H1 (cell line): ENCODE measurements around the gene TPM2. TPM values are rescaled to one million over a fixed set of nuclear protein-coding genes. Genes with fewer than 3 reads are reported as not detected.

Experiments used
- CTCF ChIA-PET: fragments of 300-600 bp; sonication (Branson Sonifier 250); formaldehyde crosslinking; loops from one replicate; lab custom pipeline; 2021; ENCODE audit not compliant: partially characterized antibody; lab: Charles Lee
- POLR2A ChIA-PET: fragments of 300-600 bp; sonication (Branson Sonifier 250); formaldehyde crosslinking; loops from one replicate; lab custom pipeline; 2021; ENCODE audit warnings: inconsistent platforms; ENCODE audit not compliant: partially characterized antibody; lab: Charles Lee
- DNase-seq, 2 experiments: peaks; one replicate each; pipeline versions ENCODE4 v3.0.0 to v3.0.0-alpha.2; 2010 to 2022; ENCODE audit warnings: low spot score in 2 of 2, low read depth in 1 of 2, mixed read lengths in 1 of 2
- FAIRE-seq: peaks from 2 replicates; lab custom pipeline; 2011; peaks lifted over from hg19 to GRCh38; lab: Jason Lieb, UNC
- H2AFZ ChIP-seq: 2 replicates; pipeline ENCODE4 v1.8.1; 2012; ENCODE audit warnings: low read length, inconsistent platforms
- H2AK5ac ChIP-seq: 2 replicates; pipeline ENCODE4 v1.6.1; 2013; ENCODE audit warnings: low read depth, low read length
- H2BK120ac ChIP-seq: replicated peaks from 2 replicates; pipeline ENCODE3; 2013; ENCODE audit warnings: low read depth, low read length, inconsistent platforms
- H2BK12ac ChIP-seq: 2 replicates; pipeline ENCODE4 v1.6.1; 2013; ENCODE audit warnings: low read depth, low read length
- H2BK15ac ChIP-seq: 2 replicates; pipeline ENCODE4 v1.6.1; 2013; ENCODE audit warnings: low read length
- H2BK20ac ChIP-seq: 2 replicates; pipeline ENCODE4 v1.6.1; 2013; ENCODE audit warnings: low read length
- H2BK5ac ChIP-seq: 2 replicates; pipeline ENCODE4 v1.6.1; 2013; ENCODE audit warnings: low read depth, low read length
- H3K14ac ChIP-seq: 2 replicates; pipeline ENCODE4 v1.6.1; 2013; ENCODE audit warnings: inconsistent platforms; ENCODE audit not compliant: insufficient read length
- H3K18ac ChIP-seq: 2 replicates; pipeline ENCODE4 v1.6.1; 2013; ENCODE audit warnings: low read length; ENCODE audit errors: extremely low read depth
- H3K23ac ChIP-seq: 2 replicates; pipeline ENCODE4 v1.6.1; 2013; ENCODE audit warnings: inconsistent platforms; ENCODE audit not compliant: insufficient read length
- H3K23me2 ChIP-seq: 2 replicates; pipeline ENCODE4 v1.6.1; 2013; ENCODE audit warnings: low read depth, low read length
- H3K27ac ChIP-seq: 2 replicates; pipeline ENCODE4 v1.6.1; 2011; ENCODE audit warnings: low read depth, low read length, inconsistent platforms
- H3K27me3 ChIP-seq, 4 experiments: replicated peaks in 1 of 4; 1 replicate in 1 of 4; 2 replicates in 3 of 4; pipeline versions ENCODE4 v1.6.1 to v1.8.1; 2011 to 2013; ENCODE audit warnings: low read length in 3 of 4, mild to moderate bottlenecking in 3 of 4, inconsistent platforms in 2 of 4, mixed read lengths in 2 of 4, moderate library complexity in 1 of 4; ENCODE audit not compliant: control insufficient read depth in 3 of 4, insufficient read depth in 3 of 4; ENCODE audit errors: extremely low read depth in 1 of 4
- H3K36me3 ChIP-seq, 4 experiments: 2 replicates each; pipeline versions ENCODE4 v1.6.1 to v1.8.1; 2011 to 2013; ENCODE audit warnings: mild to moderate bottlenecking in 4 of 4, low read length in 3 of 4, moderate library complexity in 2 of 4, control low read depth in 1 of 4, inconsistent platforms in 1 of 4; ENCODE audit not compliant: insufficient read depth in 4 of 4, control insufficient read depth in 2 of 4
- H3K4ac ChIP-seq: replicated peaks from 2 replicates; pipeline ENCODE3; 2013; ENCODE audit warnings: low read length, low read depth, mixed read lengths, inconsistent platforms; ENCODE audit not compliant: insufficient read length
- H3K4me1 ChIP-seq, 4 experiments: replicated peaks in 1 of 4; 1 replicate in 1 of 4; 2 replicates in 3 of 4; pipeline versions ENCODE4 v1.6.1 to v1.8.1; 2011 to 2013; ENCODE audit warnings: low read length in 3 of 4, inconsistent platforms in 2 of 4, mixed read lengths in 1 of 4; ENCODE audit not compliant: insufficient read depth in 4 of 4, control insufficient read depth in 3 of 4
- H3K4me2 ChIP-seq, 2 experiments: 2 replicates each; pipeline versions ENCODE4 v1.6.1 to v1.8.1; 2011 to 2013; ENCODE audit warnings: low read depth in 2 of 2, low read length in 2 of 2, control low read depth in 1 of 2, inconsistent platforms in 1 of 2, mild to moderate bottlenecking in 1 of 2; ENCODE audit not compliant: insufficient read depth in 1 of 2
- H3K4me3 ChIP-seq, 4 experiments: fragments of 200-600, 300-600 bp in 1 of 4; sonication (generic), shearing (Covaris generic), sonication (Bioruptor Twin) in 1 of 4; 2 replicates each; pipeline versions ENCODE4 v1.5.1 to v1.8.1; 2011 to 2016; ENCODE audit warnings: low read length in 4 of 4, low read depth in 3 of 4, control low read depth in 2 of 4, inconsistent platforms in 2 of 4, mild to moderate bottlenecking in 2 of 4, mixed read lengths in 1 of 4, moderate library complexity in 1 of 4; ENCODE audit not compliant: insufficient read depth in 2 of 4; ENCODE audit errors: extremely low read depth in 1 of 4
- H3K56ac ChIP-seq: replicated peaks from 2 replicates; pipeline ENCODE3; 2013; ENCODE audit warnings: low read depth, mild to moderate bottlenecking, mixed read lengths, low read length, inconsistent platforms; ENCODE audit not compliant: insufficient read length
- H3K79me1 ChIP-seq: 2 replicates; pipeline ENCODE4 v1.6.1; 2013; ENCODE audit warnings: low read depth, low read length, control low read depth
- H3K79me2 ChIP-seq, 2 experiments: 2 replicates each; pipeline versions ENCODE4 v1.6.1 to v1.8.1; 2012 to 2013; ENCODE audit warnings: low read length in 2 of 2, mild to moderate bottlenecking in 2 of 2, inconsistent platforms in 1 of 2; ENCODE audit not compliant: insufficient read depth in 2 of 2, control insufficient read depth in 1 of 2
- H3K9ac ChIP-seq, 4 experiments: replicated peaks in 1 of 4; 1 replicate in 1 of 4; 2 replicates in 3 of 4; pipeline versions ENCODE4 v1.6.1 to v1.8.1; 2011 to 2013; ENCODE audit warnings: low read depth in 3 of 4, low read length in 3 of 4, control low read depth in 2 of 4, mild to moderate bottlenecking in 2 of 4, moderate library complexity in 2 of 4, inconsistent platforms in 1 of 4; ENCODE audit errors: extremely low read depth in 1 of 4
- H3K9me3 ChIP-seq, 2 experiments: 2 replicates each; pipeline versions ENCODE4 v1.6.1 to v1.8.1; 2012 to 2013; ENCODE audit warnings: mild to moderate bottlenecking in 2 of 2, moderate library complexity in 2 of 2, control low read depth in 1 of 2, inconsistent platforms in 1 of 2, low read depth in 1 of 2, low read length in 1 of 2, mixed read lengths in 1 of 2; ENCODE audit not compliant: insufficient read depth in 2 of 2
- H4K20me1 ChIP-seq, 2 experiments: replicated peaks in 1 of 2; 2 replicates each; pipeline versions ENCODE3 to v1.8.1; 2011 to 2013; ENCODE audit warnings: inconsistent platforms in 2 of 2, low read length in 2 of 2, mild to moderate bottlenecking in 1 of 2; ENCODE audit not compliant: insufficient read depth in 2 of 2, control insufficient read depth in 1 of 2
- H4K5ac ChIP-seq: 2 replicates; pipeline ENCODE4 v1.6.1; 2013; ENCODE audit warnings: low read length, low read depth, mixed read lengths, inconsistent platforms; ENCODE audit not compliant: insufficient read length
- H4K8ac ChIP-seq: 2 replicates; pipeline ENCODE4 v1.8.0; 2013; ENCODE audit warnings: mild to moderate bottlenecking, moderate library complexity, low read length, inconsistent platforms; ENCODE audit not compliant: insufficient read depth; ENCODE audit errors: extremely low read depth
- H4K91ac ChIP-seq: replicated peaks from 2 replicates; pipeline ENCODE3; 2013; ENCODE audit warnings: low read length, mixed read lengths, inconsistent platforms; ENCODE audit not compliant: insufficient read length
- BCL11A ChIP-seq, 2 experiments: IDR thresholded peaks; one replicate each; pipeline ENCODE4 v1.6.1; 2011; ENCODE audit warnings: low read depth in 2 of 2, low read length in 2 of 2, mild to moderate bottlenecking in 2 of 2
- CBX5 ChIP-seq: fragments of 300-800, 300-1000 bp; sonication (generic); IDR thresholded peaks from 2 replicates; pipeline ENCODE4 v1.7.1; 2016; ENCODE audit warnings: antibody characterized with exemption, low read length, low read depth
- CHD1 ChIP-seq: IDR thresholded peaks from 2 replicates; pipeline ENCODE4 v1.6.1; 2012; ENCODE audit warnings: low read depth, low read length, improper control_type of control experiment
- HDAC2 ChIP-seq, 2 experiments: fragments of 300-600 bp in 1 of 2; sonication (generic) in 1 of 2; IDR thresholded peaks; 2 replicates each; pipeline ENCODE4 v1.6.1; 2011 to 2012; ENCODE audit warnings: low read depth in 2 of 2, low read length in 2 of 2, mild to moderate bottlenecking in 2 of 2, moderate library complexity in 2 of 2, borderline replicate concordance in 1 of 2, inconsistent platforms in 1 of 2
- JUND ChIP-seq: IDR thresholded peaks from 2 replicates; pipeline ENCODE4 v1.6.1; 2011; ENCODE audit warnings: mild to moderate bottlenecking, improper control_type of control experiment, low read length
- KDM4A ChIP-seq: IDR thresholded peaks from one replicate; pipeline ENCODE4 v1.7.1; 2012; ENCODE audit warnings: low read depth, mild to moderate bottlenecking, moderate library complexity, low read length, inconsistent platforms; ENCODE audit not compliant: severe bottlenecking
- KDM5A ChIP-seq: fragments of 200-600 bp; IDR thresholded peaks from 2 replicates; pipeline ENCODE4 v1.7.1; 2012; ENCODE audit warnings: mild to moderate bottlenecking, low read length, inconsistent platforms, mixed read lengths
- POU5F1 ChIP-seq: IDR thresholded peaks from 2 replicates; pipeline ENCODE4 v1.6.1; 2011; ENCODE audit warnings: low read depth, mild to moderate bottlenecking, low read length, moderate library complexity
- SIN3A ChIP-seq, 2 experiments: IDR thresholded peaks in 1 of 2; conservative IDR thresholded peaks in 1 of 2; 2 replicates each; pipeline ENCODE4 v1.6.1; 2011 to 2012; ENCODE audit warnings: low read length in 2 of 2, improper control_type of control experiment in 1 of 2, low read depth in 1 of 2, mild to moderate bottlenecking in 1 of 2
- SP4 ChIP-seq: IDR thresholded peaks from 2 replicates; pipeline ENCODE4 v1.6.1; 2012; ENCODE audit warnings: low read length, inconsistent platforms
- TAF1 ChIP-seq: IDR thresholded peaks from 2 replicates; pipeline ENCODE4 v1.6.1; 2011; ENCODE audit warnings: mild to moderate bottlenecking, low read depth, low read length
- YY1 ChIP-seq: IDR thresholded peaks from 2 replicates; pipeline ENCODE4 v1.6.1; 2011; ENCODE audit warnings: low read depth, mild to moderate bottlenecking, low read length
- WGBS, 2 experiments: shearing (Covaris generic) in 1 of 2; methylation state at CpG; one replicate each; pipeline versions ENCODE4 v1.1.6 to v1.1.7; 2013 to 2015; ENCODE audit warnings: low lambda C conversion rate in 2 of 2, mixed read lengths in 2 of 2, inconsistent platforms in 1 of 2, low coverage in 1 of 2, missing lambda C conversion rate in 1 of 2; ENCODE audit not compliant: insufficient replicate concordance in 2 of 2, insufficient coverage in 1 of 2, insufficient read length in 1 of 2; ENCODE audit errors: extremely low coverage in 1 of 2, missing lambda C conversion rate in 1 of 2; 5-methylcytosine and 5-hydroxymethylcytosine counted together
- polyA plus RNA-seq, 7 experiments: library from polyadenylated mRNA; depleted of rRNA in 3 of 7; stranded (reverse) in 5 of 7; unstranded in 2 of 7; fragments of >200 nt in 5 of 7; fragments of 200-250 nt in 2 of 7; gene quantifications; 1 replicate in 5 of 7; 2 replicates in 1 of 7; 4 replicates in 1 of 7; pipeline versions ENCODE4 v1.2.1 to v1.2.3, GENCODE V29; 2011 to 2013; ENCODE audit warnings: missing spikeins in 2 of 7, mixed read lengths in 2 of 7
- total RNA-seq: library from RNA; stranded (reverse); fragmentation: NEBNext Ultra II Directional; extraction: Animal tissue kit (Norgen Biotek cat#: 25700); gene quantifications from 2 replicates; pipeline ENCODE4 v1.2.1, GENCODE V29; 2021
- TF ChIP-seq, protein P1 (sequence below): IDR thresholded peaks from 2 replicates; pipeline ENCODE4 v1.6.1; 2012; ENCODE audit warnings: low read length, inconsistent platforms

Gene TPM2
- total and polyA plus RNA-seq, 2 of the 8 experiments (the other 6 are each of a cell fraction or from before 2014, with no cell fraction given): 62.5 to 181 TPM

DNA sequence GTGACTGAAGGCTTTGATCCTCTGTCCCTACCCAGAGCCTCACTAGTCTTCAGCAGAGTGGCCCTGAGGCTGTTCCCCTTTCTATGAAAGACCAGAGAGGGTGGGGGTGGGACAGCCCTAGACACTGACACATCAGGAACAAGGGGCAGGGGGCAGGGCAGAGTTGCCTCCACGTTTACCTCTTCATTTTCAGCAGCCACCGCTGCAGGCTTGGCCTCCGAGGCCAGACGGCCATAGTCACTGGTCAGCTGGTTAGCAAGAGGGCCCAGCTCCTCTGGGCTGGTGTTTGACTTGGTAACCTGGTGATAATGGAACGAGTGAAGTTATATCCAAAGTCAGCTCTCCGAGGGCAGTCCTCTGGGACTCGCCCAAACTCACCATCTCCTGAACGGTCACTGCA is 15.6 kb upstream of the TPM2 start:
- no peak overlapping the region for H4K8ac ChIP-seq
- no peak overlapping the region for H3K18ac ChIP-seq
- no peaks in the 10 kb centered on the region for H3K79me2 ChIP-seq
- H3K27ac ChIP-seq: no peak overlapping the region
- H3K79me1 ChIP-seq: no peaks in the 10 kb centered on the region
- no peak overlapping the region for H2AK5ac ChIP-seq
- H4K5ac ChIP-seq: no peak overlapping the region
- no peak overlapping the region for H2BK120ac ChIP-seq
- no peak for DNase-seq
- H2AFZ ChIP-seq: no peak overlapping the region
- H3K4me2 ChIP-seq: no peak overlapping the region
- H2BK5ac ChIP-seq: no peak overlapping the region
- no peak overlapping the region for H2BK20ac ChIP-seq
- POLR2A ChIA-PET: interaction anchor here (0.8 to 4.8 kb wide), 7 partner anchors 10 to 41 kb away, joined by 3 to 19 read pairs (median 4); partner anchors contain the start of genes CREB3, TLN1 and TPM2
- no peaks in the 10 kb centered on the region for H3K27me3 ChIP-seq
- H4K91ac ChIP-seq: no peak overlapping the region
- H4K20me1 ChIP-seq: peaks cover 0 to 6% of the 10 kb centered on the region in 2 experiments
- peaks cover 42 to 85% (median 72%) of the 10 kb centered on the region in 4 experiments for H3K36me3 ChIP-seq
- CTCF ChIA-PET: interaction anchor here (0.6 to 13.1 kb wide), 10 partner anchors 10 to 94 kb away, joined by 3 to 199 read pairs (median 4); partner anchors contain the start of genes ARHGEF39 and TPM2
- no peak for FAIRE-seq
- no peak overlapping the region for H3K9ac ChIP-seq
- H3K23ac ChIP-seq: no peak overlapping the region
- no peak overlapping the region for H2BK12ac ChIP-seq
- no peak overlapping the region for H3K4me3 ChIP-seq
- H3K23me2 ChIP-seq: no peaks in the 10 kb centered on the region
- no peak overlapping the region for H3K14ac ChIP-seq
- no peaks in the 10 kb centered on the region for H3K4me1 ChIP-seq
- H3K56ac ChIP-seq: no peak overlapping the region
- WGBS, 2 experiments: 84% methylated on average over 8 of the region's 8 CpGs; no CpG with 5 or more reads in 1 of the 2 experiments
- no peaks in the 10 kb centered on the region for H3K9me3 ChIP-seq
- H3K4ac ChIP-seq: no peak overlapping the region
- no peak overlapping the region for H2BK15ac ChIP-seq
- TF ChIP-seq SIN3A (conservative IDR thresholded peaks at IDR 0.05 in 1 of 2, IDR thresholded peaks at IDR 0.05 in 1 of 2; ENCODE audit: low read depth in 1 of 2, low read length in 2 of 2) (no peak), SP4 (no peak), TAF1 (no peak), KDM5A (no peak), BCL11A (IDR thresholded peaks at IDR 0.05; ENCODE audit: low read depth in 2 of 2, low read length in 2 of 2) (no peak), CHD1 (no peak), YY1 (no peak), KDM4A (no peak), CBX5 (no peak), HDAC2 (IDR thresholded peaks at IDR 0.05; ENCODE audit: borderline replicate concordance in 1 of 2, low read depth in 2 of 2, low read length in 2 of 2) (no peak), JUND (no peak), POU5F1 (no peak)
- TF ChIP-seq, protein P1, sequence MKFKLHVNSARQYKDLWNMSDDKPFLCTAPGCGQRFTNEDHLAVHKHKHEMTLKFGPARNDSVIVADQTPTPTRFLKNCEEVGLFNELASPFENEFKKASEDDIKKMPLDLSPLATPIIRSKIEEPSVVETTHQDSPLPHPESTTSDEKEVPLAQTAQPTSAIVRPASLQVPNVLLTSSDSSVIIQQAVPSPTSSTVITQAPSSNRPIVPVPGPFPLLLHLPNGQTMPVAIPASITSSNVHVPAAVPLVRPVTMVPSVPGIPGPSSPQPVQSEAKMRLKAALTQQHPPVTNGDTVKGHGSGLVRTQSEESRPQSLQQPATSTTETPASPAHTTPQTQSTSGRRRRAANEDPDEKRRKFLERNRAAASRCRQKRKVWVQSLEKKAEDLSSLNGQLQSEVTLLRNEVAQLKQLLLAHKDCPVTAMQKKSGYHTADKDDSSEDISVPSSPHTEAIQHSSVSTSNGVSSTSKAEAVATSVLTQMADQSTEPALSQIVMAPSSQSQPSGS: no peak
